Hematopoietic multipotent progenitor cell treated with erythropoietin and hydrocortisone succinate and interleukin-3 and kit ligand, for 8 days (in vitro differentiated cells): ENCODE results near the gene C19orf33.

ENCODE experiments used
- DNase-seq: peaks from one replicate; pipeline ENCODE4 v3.0.0-alpha.2; 2015

The C19orf33 gene

GRCh38 chr19:38280030-38280921 lies 23.8 kb upstream of the C19orf33 start:
- DNase-seq, result no peak

- peak; percentile 74 for DNase-seq
Observed at GRCh38 chr19:38281811-38282566, 22.1 kb upstream of the C19orf33 start.

GRCh38 chr19:38283271-38283670 lies 20.8 kb upstream of the C19orf33 start:
- DNase-seq, result no peak

GRCh38 chr19:38284422-38284821 lies 19.6 kb upstream of the C19orf33 start:
- DNase-seq, result no peak

- DNase-seq, result no peak
Observed at GRCh38 chr19:38285567-38285966, 18.5 kb upstream of the C19orf33 start.

- no peak for DNase-seq
Observed at GRCh38 chr19:38287604-38288003, 16.4 kb upstream of the C19orf33 start.

GRCh38 chr19:38288123-38288855 lies 15.8 kb upstream of the C19orf33 start:
- no peak for DNase-seq

- DNase-seq, result no peak
Observed at GRCh38 chr19:38289955-38290354, 14.1 kb upstream of the C19orf33 start.

- peak; percentile 67 for DNase-seq
Observed at GRCh38 chr19:38290631-38291147, 13.4 kb upstream of the C19orf33 start.

- no peak for DNase-seq
Observed at GRCh38 chr19:38291855-38292254, 12.2 kb upstream of the C19orf33 start.

GRCh38 chr19:38293281-38293680 lies 10.8 kb upstream of the C19orf33 start:
- DNase-seq, result no peak

- no peak for DNase-seq
Observed at GRCh38 chr19:38294090-38294489, 10.0 kb upstream of the C19orf33 start.

- no peak for DNase-seq
Observed at GRCh38 chr19:38298821-38299680, 5.0 kb upstream of the C19orf33 start.

GRCh38 chr19:38304352-38304865 lies 358 bp downstream of the C19orf33 start:
- DNase-seq, result no peak

- DNase-seq, result peak; percentile 69
Observed at GRCh38 chr19:38304866-38305429, 897 bp downstream of the C19orf33 start.

- DNase-seq, result no peak
Observed at GRCh38 chr19:38306236-38306635, 2.2 kb downstream of the C19orf33 start.

GRCh38 chr19:38307076-38307475 lies 3.0 kb downstream of the C19orf33 start:
- no peak for DNase-seq

GRCh38 chr19:38307597-38307996 lies 3.5 kb downstream of the C19orf33 start:
- no peak for DNase-seq

GRCh38 chr19:38308006-38308766 lies 4.1 kb downstream of the C19orf33 start:
- DNase-seq, result no peak

- DNase-seq, result no peak
Observed at GRCh38 chr19:38308926-38309614, 5.0 kb downstream of the C19orf33 start.
